ENCODE data around the gene NCK2. TPM values are rescaled to one million over a fixed set of nuclear protein-coding genes. Genes with fewer than 3 reads are reported as not detected.

The NCK2 gene
- total RNA-seq, 1 donor from 2014 or later = 45.9 TPM

DNA sequence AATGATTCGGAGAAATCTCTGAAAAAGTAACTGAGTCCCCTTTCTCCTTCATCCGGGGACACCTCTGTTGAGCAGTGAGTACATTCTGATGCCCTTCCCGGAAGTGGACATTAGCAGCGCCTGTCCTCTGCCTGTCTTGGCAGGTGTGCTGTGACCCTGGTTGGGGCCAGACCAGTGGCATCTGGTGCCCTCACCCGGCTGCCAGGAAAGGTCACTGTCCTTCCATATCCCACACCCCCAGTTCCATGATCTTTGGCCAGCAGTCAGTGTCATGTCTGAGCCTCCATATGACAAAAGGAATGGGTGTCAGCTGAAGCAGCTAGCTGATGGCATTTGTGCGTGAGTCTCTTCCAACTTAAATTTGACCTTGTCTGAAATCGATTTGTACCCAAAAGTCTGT, 128.1 kb downstream of the NCK2 start:
- Histone ChIP-seq H3K27ac (no peak overlapping the region), H3K4me3 (no peak overlapping the region), H3K4me1 (peaks cover 56% of the 10 kb centered on the region), H3K36me3 (no peaks in the 10 kb centered on the region), H3K9me3 (no peaks in the 10 kb centered on the region), H3K27me3 (no peaks in the 10 kb centered on the region)
- TF ChIP-seq POLR2A (IDR thresholded peaks at IDR 0.05) (no peak), POLR2AphosphoS5 (IDR thresholded peaks at IDR 0.05; ENCODE audit: insufficient read depth in 1 of 2, low read depth in 1 of 2) (no peak)
- TF ChIP-seq, protein P1, sequence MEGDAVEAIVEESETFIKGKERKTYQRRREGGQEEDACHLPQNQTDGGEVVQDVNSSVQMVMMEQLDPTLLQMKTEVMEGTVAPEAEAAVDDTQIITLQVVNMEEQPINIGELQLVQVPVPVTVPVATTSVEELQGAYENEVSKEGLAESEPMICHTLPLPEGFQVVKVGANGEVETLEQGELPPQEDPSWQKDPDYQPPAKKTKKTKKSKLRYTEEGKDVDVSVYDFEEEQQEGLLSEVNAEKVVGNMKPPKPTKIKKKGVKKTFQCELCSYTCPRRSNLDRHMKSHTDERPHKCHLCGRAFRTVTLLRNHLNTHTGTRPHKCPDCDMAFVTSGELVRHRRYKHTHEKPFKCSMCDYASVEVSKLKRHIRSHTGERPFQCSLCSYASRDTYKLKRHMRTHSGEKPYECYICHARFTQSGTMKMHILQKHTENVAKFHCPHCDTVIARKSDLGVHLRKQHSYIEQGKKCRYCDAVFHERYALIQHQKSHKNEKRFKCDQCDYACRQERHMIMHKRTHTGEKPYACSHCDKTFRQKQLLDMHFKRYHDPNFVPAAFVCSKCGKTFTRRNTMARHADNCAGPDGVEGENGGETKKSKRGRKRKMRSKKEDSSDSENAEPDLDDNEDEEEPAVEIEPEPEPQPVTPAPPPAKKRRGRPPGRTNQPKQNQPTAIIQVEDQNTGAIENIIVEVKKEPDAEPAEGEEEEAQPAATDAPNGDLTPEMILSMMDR (IDR thresholded peaks at IDR 0.05) = no peak
- intact Hi-C loops (cut with DNase I) = no loop called here
- DNase-seq (ENCODE audit: extremely low spot score in 2 of 2) = no peak

DNA sequence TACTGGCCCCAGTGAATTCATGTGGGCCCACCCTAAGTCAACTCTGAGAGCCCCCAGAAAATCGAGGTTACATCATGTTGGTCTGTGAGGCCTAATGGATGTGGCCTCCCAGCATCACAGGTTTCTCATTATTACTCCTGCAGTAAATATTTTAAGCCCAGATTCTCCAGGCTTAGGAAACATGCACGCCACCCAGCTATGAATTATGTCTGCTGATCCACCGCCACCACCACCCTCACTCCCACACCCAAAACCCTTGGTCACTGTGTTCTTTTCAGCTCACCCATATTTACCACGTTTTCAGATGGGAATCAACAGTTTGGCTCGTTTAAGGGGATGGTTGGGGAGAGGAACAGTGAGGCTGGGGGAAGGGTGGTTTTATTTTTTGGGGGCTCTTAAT, 128.6 kb downstream of the NCK2 start:
- DNase-seq (ENCODE audit: extremely low spot score in 2 of 2) = no peak
- H3K27ac ChIP-seq = no peak overlapping the region
- H3K4me1 ChIP-seq = peaks cover 56% of the 10 kb centered on the region
- H3K9me3 ChIP-seq = no peaks in the 10 kb centered on the region
- H3K36me3 ChIP-seq = no peaks in the 10 kb centered on the region
- intact Hi-C loops (cut with DNase I) = no loop called here
- H3K27me3 ChIP-seq = no peaks in the 10 kb centered on the region
- TF ChIP-seq POLR2AphosphoS5 (IDR thresholded peaks at IDR 0.05; ENCODE audit: insufficient read depth in 1 of 2, low read depth in 1 of 2) = no peak
- H3K4me3 ChIP-seq = no peak overlapping the region

DNA sequence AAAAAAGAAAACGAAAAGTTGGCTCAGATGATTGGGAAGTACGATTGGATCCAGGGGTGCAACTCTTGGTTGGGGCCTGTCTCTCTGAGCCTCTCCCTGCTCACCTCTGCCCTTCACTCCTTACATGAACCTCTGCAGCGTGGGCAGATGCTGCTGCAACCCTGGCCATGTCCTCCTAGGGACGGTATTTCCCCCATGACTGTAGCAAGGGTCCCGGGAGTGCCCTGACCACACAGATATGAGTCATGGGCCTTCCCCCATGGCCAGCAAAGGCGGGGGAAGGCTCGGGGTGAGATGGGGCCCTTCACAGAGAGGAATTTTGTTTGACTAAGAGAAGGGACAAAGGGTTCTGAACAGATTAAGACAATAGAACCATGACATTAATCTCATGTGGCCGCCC, 129.0 kb downstream of the NCK2 start:
- Histone ChIP-seq H3K27me3 (no peaks in the 10 kb centered on the region), H3K4me1 (peaks cover 56% of the 10 kb centered on the region), H3K36me3 (no peaks in the 10 kb centered on the region), H3K4me3 (no peak overlapping the region), H3K27ac (no peak overlapping the region), H3K9me3 (no peaks in the 10 kb centered on the region)
- TF ChIP-seq POLR2AphosphoS5 (IDR thresholded peaks at IDR 0.05; ENCODE audit: insufficient read depth in 1 of 2, low read depth in 1 of 2) (no peak), POLR2A (IDR thresholded peaks at IDR 0.05) (no peak)
- TF ChIP-seq, protein P1 (IDR thresholded peaks at IDR 0.05) = no peak
- intact Hi-C loops (cut with DNase I) = no loop called here
- no peak for DNase-seq (ENCODE audit: extremely low spot score in 2 of 2)

DNA sequence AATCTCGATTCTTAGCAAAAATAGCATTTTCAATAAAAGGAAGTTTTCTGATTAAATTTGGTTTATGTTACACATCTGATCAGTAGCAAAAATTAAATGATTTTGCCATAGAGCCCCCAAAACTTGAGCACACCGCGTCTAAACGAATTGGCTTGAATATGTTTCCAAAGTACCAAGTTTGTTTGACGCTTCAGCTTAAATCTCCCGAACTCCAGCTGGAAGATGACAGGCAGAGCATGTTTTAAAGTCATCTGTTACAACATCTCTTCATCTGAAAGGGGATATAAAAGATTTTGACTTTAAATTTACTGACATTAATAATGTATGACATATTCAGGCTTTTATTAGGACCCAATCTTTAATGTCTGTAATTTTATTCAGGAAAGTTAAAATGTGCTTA, 129.8 kb downstream of the NCK2 start:
- DNase-seq (ENCODE audit: extremely low spot score in 2 of 2) = no peak
- Histone ChIP-seq H3K4me3 (no peak overlapping the region), H3K27me3 (no peaks in the 10 kb centered on the region), H3K9me3 (no peaks in the 10 kb centered on the region), H3K27ac (no peak overlapping the region), H3K36me3 (no peaks in the 10 kb centered on the region), H3K4me1 (peaks cover 54% of the 10 kb centered on the region)
- TF ChIP-seq POLR2A (IDR thresholded peaks at IDR 0.05) = no peak
- TF ChIP-seq POLR2AphosphoS5 (IDR thresholded peaks at IDR 0.05; ENCODE audit: insufficient read depth in 1 of 2, low read depth in 1 of 2) = no peak
- TF ChIP-seq, protein P1 (IDR thresholded peaks at IDR 0.05) = no peak
- intact Hi-C loops (cut with DNase I) = no loop called here

DNA sequence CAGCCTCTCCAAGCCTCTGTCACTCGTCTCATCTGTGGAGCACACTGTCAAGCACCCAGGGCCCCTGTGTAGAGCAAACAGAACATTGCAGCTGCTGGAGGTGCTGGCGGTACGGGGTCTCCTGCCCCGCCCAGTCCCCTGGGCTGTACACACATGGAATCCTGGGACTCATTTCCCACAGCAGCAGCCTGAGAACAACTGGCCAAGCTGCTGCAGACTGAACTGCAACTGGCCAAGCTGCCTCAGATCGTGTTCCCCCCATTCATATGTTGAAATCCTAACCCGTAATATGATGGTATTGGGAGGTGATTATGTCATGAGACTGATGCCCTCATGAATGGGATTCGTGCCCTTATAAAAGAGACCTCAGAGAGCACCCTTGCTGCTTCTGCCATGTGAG, 130.5 kb downstream of the NCK2 start:
- Histone ChIP-seq H3K4me1 (peaks cover 47% of the 10 kb centered on the region), H3K9me3 (no peaks in the 10 kb centered on the region), H3K27ac (no peak overlapping the region), H3K27me3 (no peaks in the 10 kb centered on the region), H3K4me3 (no peak overlapping the region), H3K36me3 (no peaks in the 10 kb centered on the region)
- TF ChIP-seq POLR2A (IDR thresholded peaks at IDR 0.05) = no peak
- TF ChIP-seq, protein P1 (IDR thresholded peaks at IDR 0.05) = no peak
- TF ChIP-seq POLR2AphosphoS5 (IDR thresholded peaks at IDR 0.05; ENCODE audit: insufficient read depth in 1 of 2, low read depth in 1 of 2) = no peak
- DNase-seq (ENCODE audit: extremely low spot score in 2 of 2) = no peak
- intact Hi-C loops (cut with DNase I) = no loop called here

DNA sequence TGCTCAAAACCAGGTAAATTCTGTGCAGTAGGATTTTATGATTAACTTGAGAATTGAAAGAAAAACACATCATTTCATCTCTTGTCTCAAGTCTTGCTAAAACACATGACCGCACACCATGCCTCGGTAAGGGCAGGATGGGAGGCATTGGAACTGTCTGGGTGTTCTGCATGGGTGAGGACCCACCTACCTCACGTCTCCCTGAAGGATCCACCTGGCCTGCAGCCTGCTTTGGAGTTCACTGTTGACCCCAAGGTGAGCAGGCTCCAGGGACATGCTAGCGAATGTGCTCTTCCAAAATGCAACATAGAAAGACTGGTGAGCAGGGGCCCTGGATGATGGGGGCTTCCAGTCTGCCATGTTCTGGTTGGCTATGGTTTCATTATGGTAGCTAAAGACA, 131.5 kb downstream of the NCK2 start:
- TF ChIP-seq, protein P1 (IDR thresholded peaks at IDR 0.05) = no peak
- TF ChIP-seq POLR2AphosphoS5 (IDR thresholded peaks at IDR 0.05; ENCODE audit: insufficient read depth in 1 of 2, low read depth in 1 of 2) (no peak), POLR2A (IDR thresholded peaks at IDR 0.05) (no peak)
- Histone ChIP-seq H3K4me3 (no peak overlapping the region), H3K4me1 (peaks cover 46% of the 10 kb centered on the region), H3K27me3 (no peaks in the 10 kb centered on the region), H3K36me3 (peaks cover 0 to 1% of the 10 kb centered on the region in 2 donors), H3K9me3 (no peaks in the 10 kb centered on the region), H3K27ac (no peak overlapping the region)
- no peak for DNase-seq (ENCODE audit: extremely low spot score in 2 of 2)
- intact Hi-C loops (cut with DNase I) = no loop called here

Data from vagina (tissue), 2 donors.